ENCODE measurements around the gene PATE4. TPM values are rescaled to one million over a fixed set of nuclear protein-coding genes. Genes with fewer than 3 reads are reported as not detected.

PATE4 gene
- total RNA-seq, 1 donor: not detected

GRCh38 chr11:125886997-125887372, 53.9 kb downstream of the PATE4 start:
- peak overlapping the region; percentile 89 for H3K4me3 ChIP-seq (ENCODE audit: low read depth, low read length)
- DNase-seq (ENCODE audit: low read depth): peak; percentile 51
- TF ChIP-seq CTCF (IDR thresholded peaks at IDR 0.05; ENCODE audit: insufficient read depth, low read length): no peak

GRCh38 chr11:125887373-125888324, 54.5 kb downstream of the PATE4 start, which contains the start of gene HYLS1:
HYLS1 (plus strand) TSS chr11:125887668; CDS start chr11:125899369, 11,701 bp downstream.
- peak within 1 kb of the TSS; percentile 89 for H3K4me3 ChIP-seq (ENCODE audit: low read depth, low read length)
- peak; percentile 43 for TF ChIP-seq CTCF (IDR thresholded peaks at IDR 0.05; ENCODE audit: insufficient read depth, low read length)
- DNase-seq (ENCODE audit: low read depth): peak; percentile 97

Other genes with a start within 250 kb of the PATE4 start
- 285 and 375 TPM in 2 replicates for gene STT3A, start 240.5 kb upstream of the PATE4 start, total RNA-seq (ENCODE audit: low replicate concordance)
- 8.7 and 49.5 TPM in 2 replicates for gene CHEK1, start 208.2 kb upstream of the PATE4 start, total RNA-seq (ENCODE audit: low replicate concordance)
- not detected in 2 replicates for gene ACRV1, start 152.5 kb upstream of the PATE4 start, total RNA-seq (ENCODE audit: low replicate concordance)
- gene PATE1, start 87.0 kb upstream of the PATE4 start, total RNA-seq (ENCODE audit: low replicate concordance): not detected in 2 replicates
- 0.18 and 3.2 TPM in 2 replicates for gene PATE2, start 54.5 kb upstream of the PATE4 start, total RNA-seq (ENCODE audit: low replicate concordance)
- gene PATE3, start 45.2 kb upstream of the PATE4 start, total RNA-seq (ENCODE audit: low replicate concordance): not detected in 2 replicates
- gene HYLS1, start 54.4 kb downstream of the PATE4 start, total RNA-seq (ENCODE audit: low replicate concordance): 3.1 and 15.3 TPM in 2 replicates
- gene PUS3, start 69.9 kb downstream of the PATE4 start, total RNA-seq (ENCODE audit: low replicate concordance): 11.7 and 38.3 TPM in 2 replicates
- gene DDX25, start 71.2 kb downstream of the PATE4 start, total RNA-seq (ENCODE audit: low replicate concordance): under 0.01 TPM in 1 of 2 replicates, not detected in the other
- not detected in 2 replicates for gene VSIG10L2, start 112.7 kb downstream of the PATE4 start, total RNA-seq (ENCODE audit: low replicate concordance)
- 54.4 and 66.6 TPM in 2 replicates for gene CDON, start 229.6 kb downstream of the PATE4 start, total RNA-seq (ENCODE audit: low replicate concordance)